ENCODE measurements around the gene KCNE3. TPM values are rescaled to one million over a fixed set of nuclear protein-coding genes. Genes with fewer than 3 reads are reported as not detected.

Gene KCNE3
- total and polyA plus RNA-seq, 2 of the 4 experiments (the other 2 are of a cell fraction), result 0.05 to 0.18 TPM

DNA sequence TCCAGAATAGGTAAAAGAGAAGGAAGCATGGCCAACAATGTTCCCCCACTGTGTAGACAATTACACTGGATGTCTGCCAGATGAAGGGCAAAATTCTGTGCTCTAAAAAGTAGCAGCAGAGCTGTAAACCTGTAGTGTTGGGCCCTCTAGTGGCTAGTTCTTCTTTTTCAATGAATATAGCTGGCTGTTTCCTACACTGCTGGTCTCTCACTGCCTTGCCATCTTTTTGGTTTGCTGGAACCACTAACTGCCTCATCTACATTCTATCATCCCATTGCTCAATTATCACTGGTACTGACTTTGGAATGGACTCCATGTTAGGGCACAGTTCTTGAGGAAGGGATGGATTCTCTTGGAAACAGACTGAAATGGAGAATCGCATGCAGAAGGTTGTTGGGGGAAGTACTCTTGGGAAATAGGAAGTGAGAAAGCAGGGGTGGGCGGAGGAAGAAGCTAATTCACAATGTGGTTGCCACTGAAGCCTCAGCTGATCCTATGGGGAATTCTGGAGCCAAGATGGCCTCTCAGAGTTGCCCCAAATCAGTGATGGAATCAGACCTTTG lies 17.9 kb downstream of the KCNE3 start:
- in situ Hi-C loops (cut with MboI; ENCODE audit: low sequenced_read_pairs), result loop anchor here (10.0 kb wide), 1 partner anchor 485 kb away; no protein-coding TSS in a partner anchor
- Histone ChIP-seq H2BK5ac (ENCODE audit: low read depth, low read length, poor library complexity, severe bottlenecking) (no peak overlapping the region), H3K4ac (ENCODE audit: low read depth, low read length) (no peak overlapping the region), H3K23ac (ENCODE audit: low read depth, low read length) (no peak overlapping the region), H3K9ac (ENCODE audit: low read depth, low read length) (no peak overlapping the region), H3K18ac (ENCODE audit: low read depth, low read length) (no peak overlapping the region), H3K36me3 (ENCODE audit: control insufficient read depth, insufficient read depth, low read length) (no peaks in the 10 kb centered on the region), H2AFZ (replicated peaks; ENCODE audit: low read length, poor library complexity) (peak overlapping the region; percentile 72), H3K27ac (ENCODE audit: insufficient read depth, low read length) (no peak overlapping the region), H3K4me1 (ENCODE audit: control insufficient read depth, insufficient read depth, low read length) (no peaks in the 10 kb centered on the region), H4K20me1 (ENCODE audit: insufficient read depth, low read length) (no peaks in the 10 kb centered on the region), H3K14ac (replicated peaks; ENCODE audit: low read depth, low read length) (peak overlapping the region; percentile 32; the same call in 1 of the 2 replicates), H4K5ac (ENCODE audit: low read depth, low read length) (no peak overlapping the region), H3K79me1 (ENCODE audit: low read depth in 1 of 2, low read length in 2 of 2) (no peaks in the 10 kb centered on the region), H2BK20ac (ENCODE audit: low read depth, low read length) (no peak overlapping the region), H4K8ac (ENCODE audit: low read depth in 2 of 2, low read length in 2 of 2) (peak overlapping the region in 1 of 2 experiments; percentile 53; a peak in 1 of 4 replicates), H3K4me2 (ENCODE audit: low read depth, low read length) (no peak overlapping the region; the same call in 1 of the 2 replicates), H2AK9ac (replicated peaks; ENCODE audit: low read depth, low read length, poor library complexity) (no peak overlapping the region), H3K4me3 (ENCODE audit: insufficient read depth, low read depth, low read length) (no peak overlapping the region), H2BK120ac (ENCODE audit: low read depth, low read length) (peak overlapping the region; percentile 38; the same call in 1 of the 2 replicates), H2AK5ac (ENCODE audit: low read depth, low read length) (no peak overlapping the region; the same call in 1 of the 2 replicates), H3K9me1 (ENCODE audit: insufficient read depth, low read length) (no peaks in the 10 kb centered on the region), H3K56ac (ENCODE audit: extremely low read depth, insufficient read depth, low read length) (no peak overlapping the region), H3K27me3 (ENCODE audit: control insufficient read depth, insufficient read depth, low read length) (peaks cover 8% of the 10 kb centered on the region), H4K91ac (ENCODE audit: insufficient read depth, low read depth, low read length) (no peak overlapping the region), H3K9me3 (ENCODE audit: control insufficient read depth, insufficient read depth, low read length) (no peaks in the 10 kb centered on the region), H2BK15ac (ENCODE audit: low read depth, low read length) (peak overlapping the region; percentile 6; the same call in 1 of the 3 replicates)
- intact Hi-C loops (cut with micrococcal nuclease), result loop anchor here (1.0 to 10.0 kb wide), 4 partner anchors 61 to 485 kb away; no protein-coding TSS in a partner anchor
- WGBS, 2 experiments (ENCODE audit: extremely low coverage in 2 of 2, insufficient read length in 1 of 2), result 83% methylated on average over 1 of the region's 2 CpGs; no CpG with 5 or more reads in 1 of the 2 experiments
- dilution Hi-C loops (cut with HindIII; ENCODE audit: low sequenced_read_pairs, unreplicated experiment), result no loop called here
- no TSS peak for BruUV-seq (replicated peaks)
- no peak for TF ChIP-seq POLR2A (IDR thresholded peaks at IDR 0.05; ENCODE audit: low read depth, low read length)
- no peak for TF ChIP-seq RFX5 (IDR thresholded peaks at IDR 0.05; ENCODE audit: low read depth, low read length)
- TF ChIP-seq FOS (IDR thresholded peaks at IDR 0.05; ENCODE audit: low read depth, low read length), result no peak
- peak; percentile 94 for TF ChIP-seq RAD21 (IDR thresholded peaks at IDR 0.05; ENCODE audit: low read length)
- TF ChIP-seq RCOR1 (IDR thresholded peaks at IDR 0.05; ENCODE audit: insufficient replicate concordance, low read length), result no peak
- TF ChIP-seq, protein P1, sequence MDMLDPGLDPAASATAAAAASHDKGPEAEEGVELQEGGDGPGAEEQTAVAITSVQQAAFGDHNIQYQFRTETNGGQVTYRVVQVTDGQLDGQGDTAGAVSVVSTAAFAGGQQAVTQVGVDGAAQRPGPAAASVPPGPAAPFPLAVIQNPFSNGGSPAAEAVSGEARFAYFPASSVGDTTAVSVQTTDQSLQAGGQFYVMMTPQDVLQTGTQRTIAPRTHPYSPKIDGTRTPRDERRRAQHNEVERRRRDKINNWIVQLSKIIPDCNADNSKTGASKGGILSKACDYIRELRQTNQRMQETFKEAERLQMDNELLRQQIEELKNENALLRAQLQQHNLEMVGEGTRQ (IDR thresholded peaks at IDR 0.05; ENCODE audit: low read depth, low read length), result no peak
- peak; percentile 95 for TF ChIP-seq SMC3 (IDR thresholded peaks at IDR 0.05; ENCODE audit: low read depth, low read length)
- TF ChIP-seq, protein P2, sequence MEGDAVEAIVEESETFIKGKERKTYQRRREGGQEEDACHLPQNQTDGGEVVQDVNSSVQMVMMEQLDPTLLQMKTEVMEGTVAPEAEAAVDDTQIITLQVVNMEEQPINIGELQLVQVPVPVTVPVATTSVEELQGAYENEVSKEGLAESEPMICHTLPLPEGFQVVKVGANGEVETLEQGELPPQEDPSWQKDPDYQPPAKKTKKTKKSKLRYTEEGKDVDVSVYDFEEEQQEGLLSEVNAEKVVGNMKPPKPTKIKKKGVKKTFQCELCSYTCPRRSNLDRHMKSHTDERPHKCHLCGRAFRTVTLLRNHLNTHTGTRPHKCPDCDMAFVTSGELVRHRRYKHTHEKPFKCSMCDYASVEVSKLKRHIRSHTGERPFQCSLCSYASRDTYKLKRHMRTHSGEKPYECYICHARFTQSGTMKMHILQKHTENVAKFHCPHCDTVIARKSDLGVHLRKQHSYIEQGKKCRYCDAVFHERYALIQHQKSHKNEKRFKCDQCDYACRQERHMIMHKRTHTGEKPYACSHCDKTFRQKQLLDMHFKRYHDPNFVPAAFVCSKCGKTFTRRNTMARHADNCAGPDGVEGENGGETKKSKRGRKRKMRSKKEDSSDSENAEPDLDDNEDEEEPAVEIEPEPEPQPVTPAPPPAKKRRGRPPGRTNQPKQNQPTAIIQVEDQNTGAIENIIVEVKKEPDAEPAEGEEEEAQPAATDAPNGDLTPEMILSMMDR (conservative IDR thresholded peaks at IDR 0.05; ENCODE audit: low read depth, low read length), result peak; percentile 89
- no peak for TF ChIP-seq BHLHE40 (IDR thresholded peaks at IDR 0.05; ENCODE audit: low read depth, low read length)
- TF ChIP-seq CEBPB (IDR thresholded peaks at IDR 0.05; ENCODE audit: low read depth, low read length), result peak; percentile 43; the same call in 1 of the 2 replicates
- TF ChIP-seq NFE2L2 (IDR thresholded peaks at IDR 0.05; ENCODE audit: low read depth, low read length), result no peak
- no peak for TF ChIP-seq MXI1 (IDR thresholded peaks at IDR 0.05; ENCODE audit: borderline replicate concordance, low read depth, low read length)
- no peak for TF ChIP-seq MAZ (IDR thresholded peaks at IDR 0.05; ENCODE audit: borderline replicate concordance, low read depth, low read length)
- DNase-seq (peak; percentile 81), ATAC-seq (ENCODE audit: low read depth) (peak; percentile 88)
- ChIA-PET CTCF (interaction anchor here (0.6 to 2.4 kb wide), 12 partner anchors 9 to 757 kb away, joined by 3 to 19 read pairs (median 4); no protein-coding TSS in a partner anchor), POLR2A (ENCODE audit: unreplicated experiment) (interaction anchor here (0.9 kb wide), 1 partner anchor 194 kb away, joined by 3 read pairs; no protein-coding TSS in a partner anchor)
